ENCODE measurements around the gene NTM.

Gene NTM

DNA sequence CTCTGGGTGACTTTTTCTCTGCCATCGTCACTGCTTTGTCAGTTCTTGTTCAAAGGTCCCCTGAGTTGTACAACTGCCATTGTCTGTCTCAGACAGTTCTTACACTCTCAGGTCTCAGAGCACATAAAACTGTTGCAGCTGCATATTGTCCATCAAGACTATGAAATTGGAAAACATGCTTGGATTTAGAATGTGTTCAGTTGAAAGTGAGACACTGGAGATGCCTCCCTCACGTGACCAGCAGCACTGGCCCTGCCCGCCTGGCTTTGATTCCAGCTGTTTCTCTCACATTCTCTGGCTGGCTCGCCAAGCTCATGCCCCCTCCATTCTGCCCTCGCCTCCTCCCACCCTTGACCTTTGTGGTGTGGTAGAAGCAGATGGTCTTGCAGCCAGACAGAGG is 244.2 kb downstream of the NTM start:
- no peak for DNase-seq

DNA sequence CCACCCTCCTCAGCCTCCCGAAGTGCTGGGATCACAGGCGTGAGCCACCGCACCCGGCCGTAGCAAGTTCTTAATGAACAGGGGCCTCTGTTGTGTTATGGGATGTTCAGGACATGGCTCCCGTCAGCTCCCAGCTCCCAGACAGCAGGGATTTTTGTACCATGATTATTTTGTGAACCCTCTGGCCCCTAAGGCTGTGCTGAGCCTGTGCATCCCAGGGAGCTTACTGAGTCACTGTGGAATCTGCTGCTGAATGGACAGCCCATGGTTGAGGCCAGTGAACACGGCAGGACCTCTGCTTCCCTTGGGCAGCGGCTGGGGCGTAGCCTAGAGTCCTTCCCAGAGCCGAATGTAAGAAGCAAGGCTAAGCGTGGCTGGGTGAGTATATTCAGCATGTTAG is 245.2 kb downstream of the NTM start:
- no peak for DNase-seq

DNA sequence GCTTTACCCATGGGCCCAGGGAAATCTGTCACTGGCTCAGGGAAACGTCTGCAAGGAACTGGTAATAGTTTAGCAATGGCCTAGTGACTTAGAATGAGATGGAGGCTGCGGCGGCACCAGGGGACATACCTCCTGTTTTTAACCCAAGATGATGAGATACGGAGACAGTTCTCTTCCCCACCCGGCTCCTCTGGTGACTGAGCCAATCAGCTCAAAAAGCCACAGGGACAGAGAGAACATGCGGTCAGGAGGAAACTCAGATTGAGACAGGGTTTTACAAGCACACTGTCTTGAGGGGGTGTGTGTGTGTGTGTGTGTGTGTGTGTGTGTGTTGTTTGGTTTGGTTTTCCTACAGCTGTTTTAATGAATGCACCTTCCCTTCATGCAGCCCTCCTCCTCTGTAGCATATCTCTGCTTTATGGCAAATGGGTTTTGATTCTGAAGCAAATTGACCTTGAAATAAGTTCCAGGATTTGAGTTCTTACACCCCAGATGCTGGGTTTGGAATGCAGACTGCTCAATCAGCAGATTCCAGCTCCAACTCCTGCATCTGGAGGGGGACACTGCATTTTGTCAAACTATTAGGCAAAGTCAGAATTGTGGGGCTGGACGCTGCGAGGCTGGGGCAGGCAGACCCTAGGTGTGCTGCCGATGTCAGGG is 246.2 kb downstream of the NTM start:
- DNase-seq: no peak

DNA sequence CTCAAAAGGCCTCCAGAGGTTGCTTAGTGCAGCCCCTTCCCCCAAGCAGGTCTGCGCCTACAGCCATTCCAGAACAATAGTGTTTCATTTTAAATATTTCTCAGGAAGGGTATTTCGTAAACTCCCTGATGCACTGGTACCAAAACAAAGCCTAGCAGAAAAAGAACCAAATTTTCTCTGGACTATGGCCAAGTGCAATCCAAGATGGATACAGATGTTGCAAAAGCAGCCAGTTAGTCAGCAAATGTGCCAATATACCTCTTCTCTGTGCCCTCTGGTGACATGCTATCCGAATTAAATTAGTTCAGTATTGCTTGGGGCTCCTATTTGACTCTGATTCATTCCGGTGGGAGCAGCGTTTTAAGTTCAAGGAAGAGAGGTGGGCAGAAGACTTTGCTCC is 247.8 kb downstream of the NTM start:
- DNase-seq: no peak

DNA sequence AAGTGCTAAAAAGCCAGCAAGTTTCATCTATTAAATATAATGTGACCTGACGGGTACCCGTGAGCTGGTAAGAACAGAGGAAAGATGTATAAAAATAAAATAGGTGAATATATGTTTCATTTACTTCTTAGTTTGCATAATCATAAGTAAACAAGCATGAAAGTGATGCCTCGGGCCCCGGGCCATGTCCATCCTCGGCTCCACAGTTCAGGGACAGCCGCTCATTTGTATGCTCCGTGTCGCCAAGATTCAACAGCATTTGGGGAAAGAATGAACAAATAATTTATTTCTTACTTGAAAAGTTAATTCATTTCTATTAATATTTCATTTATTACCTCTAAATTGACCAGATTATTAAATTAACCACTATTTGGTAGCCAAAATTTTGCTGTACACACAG is 251.8 kb downstream of the NTM start:
- no peak for DNase-seq

DNA sequence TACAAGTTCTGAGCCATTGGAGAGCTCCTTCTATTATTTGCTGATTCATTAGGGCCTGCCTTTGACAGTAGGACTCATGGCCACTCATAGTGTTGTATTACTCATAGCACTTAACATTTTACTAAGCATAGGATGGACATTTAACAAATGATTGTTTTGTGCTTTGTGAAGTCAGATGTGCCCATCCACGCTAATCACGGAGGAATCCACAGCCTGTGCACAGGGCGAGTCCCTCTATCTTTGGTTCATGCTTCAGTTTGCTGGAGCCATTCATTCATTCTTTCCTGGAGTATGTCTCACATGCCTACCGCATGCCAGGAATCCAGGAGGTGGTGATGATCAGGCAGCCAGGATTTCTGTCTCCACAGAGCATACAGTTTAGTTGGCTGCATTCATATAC is 254.1 kb downstream of the NTM start:
- DNase-seq: no peak

DNA sequence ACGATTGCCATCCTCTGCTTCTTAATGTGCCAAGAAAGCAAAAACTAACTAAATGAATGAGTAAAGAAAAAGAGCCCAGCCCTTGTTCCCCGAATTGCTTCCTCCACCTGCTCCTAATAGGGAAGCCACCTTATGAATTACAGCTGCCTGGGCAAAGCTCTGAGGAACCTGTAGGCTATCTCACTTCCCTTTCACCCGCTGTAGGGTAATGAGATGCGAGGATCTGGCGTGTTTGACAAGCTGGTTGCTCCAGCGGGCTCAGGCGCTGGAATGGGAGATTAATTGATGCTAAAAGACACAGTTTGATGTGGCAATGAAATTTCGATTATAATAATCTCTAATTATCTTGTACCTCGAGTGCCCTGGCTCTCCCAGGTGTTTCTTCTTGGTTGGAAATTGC is 256.4 kb downstream of the NTM start:
- no peak for DNase-seq

DNA sequence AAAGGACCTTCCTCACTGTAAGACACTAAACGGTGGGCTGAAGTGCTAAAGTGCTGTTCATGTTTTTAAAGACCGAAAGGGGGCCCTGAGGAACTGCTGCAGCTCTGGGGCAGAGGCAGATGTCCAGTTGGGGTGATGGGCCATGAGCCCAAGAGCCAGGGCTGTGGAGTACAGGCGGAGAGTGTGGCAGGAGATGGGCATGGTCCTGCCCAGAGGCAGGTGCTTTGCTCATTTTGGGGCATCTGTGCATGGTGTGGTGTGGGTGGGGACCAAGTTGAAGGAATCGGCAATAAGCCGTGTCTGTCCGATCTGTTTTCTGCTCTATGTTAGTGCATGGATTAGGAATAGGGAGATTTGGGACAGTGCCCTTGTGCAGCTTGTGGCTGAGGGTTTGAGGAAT is 258.3 kb downstream of the NTM start:
- DNase-seq: no peak

DNA sequence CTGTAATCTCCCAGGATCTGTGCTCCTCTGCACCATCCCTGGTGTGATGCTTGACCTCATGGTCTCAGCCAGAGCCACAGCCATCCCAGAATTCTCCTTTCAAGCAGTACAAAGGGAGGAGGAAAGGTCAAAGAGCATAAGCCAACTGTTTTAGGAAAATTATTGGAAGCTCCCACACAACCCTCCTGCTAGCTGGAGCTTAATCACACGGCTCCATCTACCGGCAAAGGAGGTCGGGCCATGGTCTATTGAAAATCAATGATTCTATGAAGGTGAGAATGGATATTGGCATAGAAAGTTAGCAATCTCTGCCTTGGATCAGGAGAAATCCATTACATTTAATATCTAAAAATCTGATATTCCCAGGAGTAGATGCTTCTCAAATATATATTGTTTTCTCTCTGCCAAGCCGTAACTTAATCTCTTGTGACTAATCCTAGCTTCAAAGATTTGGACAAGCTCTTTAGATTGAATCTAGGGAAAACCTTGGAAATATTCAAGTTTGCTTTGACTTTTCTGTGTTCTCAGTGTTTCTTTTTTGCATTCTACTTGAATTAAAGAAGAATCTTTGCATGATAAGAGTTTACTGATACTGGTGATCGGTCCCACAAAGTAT is 259.6 kb downstream of the NTM start:
- DNase-seq: no peak

DNA sequence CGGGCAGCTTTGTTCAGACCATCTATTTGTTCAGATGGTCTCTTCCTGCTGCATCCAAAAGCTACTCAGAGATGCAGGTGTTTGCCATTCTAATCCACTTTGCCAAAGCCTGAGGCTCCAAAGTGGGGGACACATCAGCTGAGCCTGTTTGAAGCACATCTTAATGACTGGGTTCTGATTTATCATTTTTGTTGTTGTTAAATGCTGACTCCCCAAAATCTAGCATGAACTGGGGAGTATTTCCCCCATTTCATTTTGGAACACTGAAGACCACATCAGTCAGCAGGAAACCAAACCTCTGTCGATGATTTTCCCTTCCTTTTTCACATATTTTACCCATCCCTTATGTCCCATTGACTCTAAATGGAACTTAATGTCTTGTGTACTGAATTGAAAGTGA is 262.6 kb downstream of the NTM start:
- no peak for DNase-seq

DNA sequence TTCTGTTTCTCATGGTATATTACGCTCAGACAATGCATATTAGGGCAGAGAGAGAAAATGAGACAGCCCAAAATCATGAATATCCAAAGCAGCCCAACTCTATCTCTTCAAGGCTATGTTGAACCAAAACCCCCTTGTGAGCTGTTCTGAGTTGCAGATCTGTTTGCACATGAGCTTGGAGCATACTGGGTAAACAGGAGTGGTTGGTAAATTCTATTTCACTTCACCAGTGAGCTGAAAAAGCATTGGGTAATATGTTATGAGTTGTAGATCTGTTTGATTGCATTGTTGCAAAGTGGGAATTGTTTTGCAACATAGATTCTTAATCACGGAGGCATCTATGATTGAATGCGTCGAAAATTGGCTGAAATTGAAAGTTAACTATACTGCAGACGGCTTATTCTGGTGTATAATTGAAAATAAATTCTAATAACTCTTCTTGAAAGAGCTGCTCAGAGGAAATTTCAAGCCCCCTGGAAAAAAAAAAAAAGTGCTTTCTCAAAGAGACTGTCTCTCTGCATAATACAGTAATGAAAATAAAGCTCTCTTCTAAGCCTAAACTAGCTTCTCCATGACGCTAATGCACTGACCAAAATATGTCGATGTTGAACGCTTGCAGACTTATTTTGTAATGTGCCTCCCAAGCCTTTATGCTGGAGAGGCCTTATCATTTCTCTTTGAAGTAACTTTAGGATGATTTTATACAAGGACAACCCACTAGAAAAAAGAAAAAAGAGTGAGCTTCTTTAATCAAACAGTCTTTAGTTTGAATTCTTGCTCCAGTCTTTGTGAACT is 263.7 kb downstream of the NTM start:
- DNase-seq: no peak

DNA sequence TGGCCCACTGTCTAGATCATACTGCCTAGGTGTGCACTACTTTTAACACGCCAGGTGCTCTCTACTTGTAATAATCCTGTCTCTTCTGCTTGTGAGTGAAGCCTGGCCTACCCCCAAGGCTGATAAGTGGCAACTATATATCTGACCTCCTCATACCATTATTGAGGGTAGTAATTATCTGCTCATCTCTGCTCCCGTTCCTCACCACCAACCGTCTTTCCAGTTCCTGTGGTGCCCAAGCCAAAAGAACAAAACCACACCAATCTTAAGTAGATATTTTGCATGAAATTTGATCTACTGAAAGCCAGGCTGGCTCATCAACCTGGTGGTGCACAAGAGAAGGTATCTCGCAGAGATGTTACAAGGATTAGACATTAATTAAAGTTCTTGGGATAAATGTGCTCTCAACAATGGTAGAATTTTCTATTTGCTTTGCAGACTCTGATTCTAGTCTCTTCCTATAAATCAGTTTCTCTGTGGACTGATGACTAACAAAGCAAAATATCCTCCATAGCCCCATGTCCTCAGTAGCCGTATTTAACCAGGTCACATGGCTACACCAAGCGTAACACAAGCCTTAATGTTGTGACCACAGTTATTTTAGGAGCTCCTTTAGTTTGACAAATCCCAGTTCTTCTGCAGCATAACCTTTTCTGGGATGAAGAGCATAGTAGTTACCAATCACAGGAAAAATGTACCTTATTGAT is 267.2 kb downstream of the NTM start:
- no peak for DNase-seq

DNA sequence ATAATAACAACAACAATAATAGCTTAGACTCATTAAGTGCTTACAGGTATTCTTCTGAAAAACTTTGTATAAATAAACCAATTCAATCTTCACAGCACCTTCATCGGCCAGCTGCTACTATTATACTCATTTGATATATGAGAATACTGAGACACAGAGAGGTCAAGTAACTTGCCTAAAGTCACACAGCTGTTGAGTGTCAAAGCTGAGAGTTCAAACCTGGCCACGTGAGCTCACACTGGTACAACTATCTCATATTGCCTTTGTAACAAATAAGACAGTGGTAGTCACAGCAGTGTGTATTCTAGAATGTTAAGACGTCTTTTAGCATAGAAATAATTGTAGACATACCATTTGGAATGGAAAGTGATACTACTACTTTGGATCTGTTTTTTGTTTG is 268.5 kb downstream of the NTM start:
- no peak for DNase-seq

DNA sequence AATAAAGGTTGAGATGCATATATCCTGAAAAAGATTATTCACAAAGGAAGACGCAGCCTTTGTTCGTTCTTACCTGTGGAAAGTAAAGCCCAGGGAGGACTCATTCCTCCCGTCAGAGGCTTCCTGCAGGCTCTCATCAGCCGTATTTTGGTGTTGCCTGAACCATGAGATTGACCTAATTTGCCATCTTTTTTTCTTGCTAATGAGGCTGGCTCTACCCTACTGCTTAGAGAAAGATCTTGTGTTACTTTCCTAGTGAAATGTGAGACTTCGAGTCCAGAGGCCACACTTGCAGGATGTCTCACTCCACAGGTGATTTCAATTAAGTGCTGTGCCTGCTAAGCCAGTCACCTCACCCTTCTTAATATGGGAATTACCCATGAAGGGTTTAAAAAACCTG is 269.9 kb downstream of the NTM start:
- no peak for DNase-seq

DNA sequence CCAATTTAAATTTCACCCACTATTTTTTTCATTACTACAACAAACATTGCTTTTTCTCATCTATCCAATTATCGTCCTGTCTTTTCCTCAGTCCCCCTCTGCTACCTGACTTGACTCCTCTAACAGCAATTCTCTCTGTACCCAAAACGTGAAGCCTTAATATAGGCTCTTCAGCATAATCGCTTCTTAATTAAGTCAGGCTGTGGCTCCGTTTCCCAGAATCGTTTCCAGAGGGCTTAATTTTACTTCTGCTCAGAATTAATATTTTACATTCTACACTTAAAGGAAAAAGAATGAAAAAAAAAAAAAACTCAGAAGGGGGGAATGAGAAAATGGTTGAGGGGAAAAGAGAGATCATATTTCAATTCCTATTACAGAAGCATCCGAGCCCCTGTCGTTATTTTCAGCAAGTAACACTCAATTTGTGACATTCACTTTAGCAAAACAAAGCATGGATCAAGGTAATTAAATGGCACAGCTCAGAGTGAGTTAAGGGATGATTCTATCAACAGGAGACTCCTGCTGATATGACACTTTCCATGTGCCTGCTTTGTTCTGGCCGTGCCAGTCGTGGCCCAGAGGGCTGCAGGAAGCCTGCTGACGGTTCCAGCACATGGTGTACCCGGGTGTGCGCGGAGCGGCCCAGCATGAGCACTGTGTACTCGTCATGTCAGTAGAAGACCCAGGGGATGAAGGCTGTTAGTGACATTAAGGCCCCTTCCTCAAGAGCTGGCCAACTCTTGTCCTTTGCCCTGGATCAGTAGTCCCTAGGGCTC is 272.5 kb downstream of the NTM start:
- no peak for DNase-seq

DNA sequence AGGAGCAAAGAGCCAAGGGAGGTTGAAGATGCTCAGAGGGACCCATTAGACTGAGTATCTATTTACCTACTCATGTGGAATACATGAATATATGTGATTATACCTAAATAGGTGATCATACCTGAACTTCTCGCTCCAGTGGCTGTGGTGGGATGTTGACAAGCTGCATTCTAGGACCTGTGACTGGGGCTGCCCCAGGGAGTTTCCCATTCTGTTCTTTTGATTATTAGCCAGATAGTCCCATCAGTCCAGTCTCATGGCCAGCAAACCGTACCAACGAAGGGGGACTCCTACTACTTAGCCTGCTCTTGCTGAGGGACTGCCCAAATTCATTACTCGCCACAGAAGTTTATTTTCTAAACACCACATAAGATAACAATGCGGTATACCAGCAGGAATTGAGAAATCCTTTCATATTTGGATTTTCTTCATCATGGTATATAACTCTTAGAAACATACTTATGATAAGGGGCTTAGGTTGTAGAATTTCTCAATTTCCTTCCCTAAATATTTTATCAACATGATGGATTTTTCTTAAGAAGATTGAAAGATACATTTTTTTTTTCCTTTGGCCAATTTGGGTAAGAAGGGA is 273.9 kb downstream of the NTM start:
- no peak for DNase-seq

DNA sequence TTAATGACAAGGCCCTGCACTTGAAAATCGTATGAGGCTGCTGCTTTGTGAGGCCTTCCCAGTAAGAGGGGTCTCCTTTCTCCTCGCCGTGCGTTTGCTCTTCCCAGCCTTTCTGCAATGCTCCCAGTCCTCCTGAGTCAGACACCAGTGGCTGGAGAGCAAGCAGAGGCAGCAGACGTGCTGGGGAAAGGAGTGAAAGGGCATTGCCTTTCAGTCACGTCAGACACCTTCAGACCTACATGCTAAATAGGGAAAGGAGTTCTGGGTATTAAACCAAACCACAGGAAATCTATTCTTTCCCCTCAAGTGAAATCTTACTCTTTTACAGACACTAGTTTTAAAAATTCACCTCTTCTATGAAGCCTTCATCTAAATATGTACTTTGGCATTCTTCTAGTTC is 274.8 kb downstream of the NTM start:
- DNase-seq: no peak

DNA sequence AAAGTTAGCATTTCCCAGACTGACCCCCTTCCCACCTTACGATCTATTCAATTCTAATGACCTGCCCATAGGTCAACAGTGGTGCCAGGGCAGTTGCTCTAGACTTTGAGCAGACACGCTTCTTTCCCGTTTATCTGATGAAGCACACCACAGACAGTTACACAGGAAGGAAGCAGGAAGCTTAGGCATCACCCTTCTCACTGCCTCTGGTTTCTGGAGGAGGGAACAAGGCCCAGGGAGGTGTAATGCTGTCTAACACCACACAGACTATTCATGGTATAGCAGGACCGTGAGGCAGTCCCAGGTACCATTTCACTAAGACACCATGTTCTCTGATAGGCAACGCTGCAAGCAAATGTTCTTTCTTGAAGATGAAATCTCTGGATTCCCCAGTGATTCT is 279.4 kb downstream of the NTM start:
- no peak for DNase-seq

DNA sequence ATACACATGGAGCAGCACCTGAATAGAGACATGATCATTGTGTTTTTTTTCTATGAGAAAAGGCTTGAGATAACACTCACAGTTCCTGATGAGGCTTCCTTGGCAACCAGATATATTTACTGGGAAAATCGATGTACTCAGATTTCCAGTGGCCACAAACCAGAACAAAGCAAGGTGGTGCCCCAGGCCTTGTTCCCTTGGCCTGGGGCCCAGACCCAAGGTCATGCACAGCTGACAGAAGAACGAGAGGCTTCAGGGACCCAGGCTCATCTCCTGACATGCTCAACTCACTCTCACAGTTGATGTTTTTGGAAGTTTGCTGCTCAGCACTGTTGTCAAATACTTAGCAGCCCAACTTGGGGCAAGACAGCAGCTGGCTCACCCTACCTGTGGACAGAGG is 281.8 kb downstream of the NTM start:
- DNase-seq: no peak

DNA sequence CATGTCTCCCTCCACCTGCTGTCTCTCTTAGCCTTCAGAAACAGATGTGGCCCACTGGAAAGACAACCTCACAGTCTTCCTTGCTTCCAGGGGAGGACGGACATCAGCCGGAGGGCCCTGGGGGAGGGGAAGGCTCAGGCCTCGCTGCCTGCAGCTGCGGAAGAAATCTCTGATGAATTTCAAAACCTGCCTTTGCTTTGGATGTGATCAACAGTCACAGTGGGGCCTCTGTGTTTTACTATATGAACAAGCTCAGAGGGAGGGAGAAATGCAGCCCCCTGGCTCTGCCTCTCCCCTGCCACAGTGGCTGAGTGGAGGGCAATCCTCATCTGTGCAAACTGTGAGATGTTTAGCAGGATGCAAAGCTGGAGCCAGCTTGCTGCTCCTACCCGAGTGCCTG is 282.8 kb downstream of the NTM start:
- no peak for DNase-seq

DNA sequence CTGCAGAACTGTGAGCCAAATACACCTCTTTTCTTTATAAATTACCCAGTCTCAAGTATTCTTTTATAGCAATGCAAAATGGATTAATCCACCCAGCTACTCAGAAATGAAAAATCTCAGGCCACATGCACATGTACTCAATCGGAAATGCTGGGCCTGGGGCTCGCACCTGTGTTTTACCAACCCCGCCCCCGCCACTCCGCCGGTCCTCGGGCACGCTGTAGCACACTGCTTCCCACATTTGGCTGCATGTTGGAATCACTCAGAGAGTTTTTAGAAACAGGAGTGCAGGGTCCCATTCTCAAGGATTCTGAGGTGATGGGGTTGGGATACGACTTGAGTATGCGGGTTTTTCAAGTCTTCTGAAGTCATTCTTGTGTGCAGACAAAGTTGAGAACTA is 284.4 kb downstream of the NTM start:
- no peak for DNase-seq

DNA sequence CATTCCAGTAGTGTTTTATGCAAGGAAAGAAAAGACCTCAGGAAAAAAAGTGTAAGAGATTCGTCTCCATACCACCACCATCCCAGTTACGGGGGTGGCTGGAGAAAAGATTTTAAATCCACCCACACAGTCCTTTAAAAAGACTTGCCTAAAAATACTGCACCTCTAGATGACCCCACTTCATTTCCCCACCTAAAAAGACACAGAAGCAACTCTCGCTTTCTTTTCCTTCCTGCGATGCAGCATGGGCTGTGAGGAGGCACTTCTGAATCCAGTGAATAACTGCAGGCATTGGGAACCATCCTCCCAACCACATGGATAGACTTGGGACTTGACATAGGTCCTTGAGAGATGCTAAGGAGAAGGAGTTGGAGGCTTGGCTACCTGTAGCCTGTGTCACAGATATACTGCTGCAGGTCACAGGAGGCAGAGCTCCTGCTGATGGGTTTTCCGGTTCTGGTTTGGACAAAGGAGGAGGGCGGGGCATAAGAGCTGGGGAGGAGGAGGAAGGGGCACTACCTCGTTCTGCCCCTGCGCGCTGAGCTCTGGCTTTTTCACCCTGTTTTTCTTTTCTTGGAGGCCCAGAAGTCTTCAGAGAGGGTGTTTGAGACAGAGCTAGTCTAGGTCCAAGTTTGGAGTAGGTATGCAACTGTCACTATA is 285.9 kb downstream of the NTM start:
- DNase-seq: no peak

All from NCI-H187 (cell line).